WI38 (cell line): Measurements from ENCODE around the gene STX16.

Experiments
- H3K4me3 ChIP-seq: 2 replicates; pipeline ENCODE4 v1.5.1; 2011; ENCODE audit warnings: low read depth, mild to moderate bottlenecking, control low read depth, low read length
- TF ChIP-seq, protein P1 (sequence below): IDR thresholded peaks from 2 replicates; pipeline ENCODE4 v1.5.1; 2012; ENCODE audit warnings: low read depth, mild to moderate bottlenecking, control low read depth, low read length

Gene STX16

DNA sequence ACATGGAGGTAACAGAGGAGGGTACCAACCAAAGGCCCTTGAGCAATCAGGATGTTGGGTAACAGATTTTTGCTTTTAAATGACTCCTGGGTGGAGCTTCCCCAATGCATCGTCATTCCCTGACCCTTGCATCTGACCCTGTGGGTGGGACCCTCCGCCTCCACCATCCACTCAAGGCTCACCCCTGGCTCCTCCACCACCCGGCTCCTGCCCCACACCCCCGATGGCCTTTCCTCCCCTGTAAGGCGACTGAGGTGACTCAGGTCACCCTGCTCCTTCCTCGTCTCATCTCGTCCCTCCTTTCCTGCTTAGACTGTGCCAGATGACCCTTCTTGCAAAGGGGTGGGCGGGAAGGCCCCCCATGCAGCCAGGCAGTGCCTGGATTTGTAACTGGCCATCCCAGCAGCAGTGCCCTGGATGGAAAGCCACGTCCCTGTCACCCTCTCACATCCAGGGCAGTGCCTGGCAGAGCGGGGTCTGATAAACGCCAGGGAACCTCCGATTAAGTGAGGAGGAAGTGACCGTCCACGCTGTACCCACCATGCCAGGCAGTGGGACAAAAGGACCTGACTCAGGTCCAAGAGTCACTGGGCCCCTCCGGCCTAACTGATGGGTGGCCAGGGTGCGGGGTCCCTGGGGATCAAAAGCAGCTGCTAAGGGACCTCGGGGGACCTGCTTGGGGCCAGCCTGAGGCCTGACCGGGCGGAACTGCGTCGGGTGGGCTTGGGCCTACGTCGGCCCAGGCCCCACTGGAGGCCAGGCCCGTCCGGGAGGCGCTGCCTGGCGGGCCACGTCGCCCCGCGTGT is 40.9 kb downstream of the STX16 start:
- no peak overlapping the region for H3K4me3 ChIP-seq
- TF ChIP-seq, protein P1, sequence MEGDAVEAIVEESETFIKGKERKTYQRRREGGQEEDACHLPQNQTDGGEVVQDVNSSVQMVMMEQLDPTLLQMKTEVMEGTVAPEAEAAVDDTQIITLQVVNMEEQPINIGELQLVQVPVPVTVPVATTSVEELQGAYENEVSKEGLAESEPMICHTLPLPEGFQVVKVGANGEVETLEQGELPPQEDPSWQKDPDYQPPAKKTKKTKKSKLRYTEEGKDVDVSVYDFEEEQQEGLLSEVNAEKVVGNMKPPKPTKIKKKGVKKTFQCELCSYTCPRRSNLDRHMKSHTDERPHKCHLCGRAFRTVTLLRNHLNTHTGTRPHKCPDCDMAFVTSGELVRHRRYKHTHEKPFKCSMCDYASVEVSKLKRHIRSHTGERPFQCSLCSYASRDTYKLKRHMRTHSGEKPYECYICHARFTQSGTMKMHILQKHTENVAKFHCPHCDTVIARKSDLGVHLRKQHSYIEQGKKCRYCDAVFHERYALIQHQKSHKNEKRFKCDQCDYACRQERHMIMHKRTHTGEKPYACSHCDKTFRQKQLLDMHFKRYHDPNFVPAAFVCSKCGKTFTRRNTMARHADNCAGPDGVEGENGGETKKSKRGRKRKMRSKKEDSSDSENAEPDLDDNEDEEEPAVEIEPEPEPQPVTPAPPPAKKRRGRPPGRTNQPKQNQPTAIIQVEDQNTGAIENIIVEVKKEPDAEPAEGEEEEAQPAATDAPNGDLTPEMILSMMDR = no peak; the same call in 1 of the 2 replicates

DNA sequence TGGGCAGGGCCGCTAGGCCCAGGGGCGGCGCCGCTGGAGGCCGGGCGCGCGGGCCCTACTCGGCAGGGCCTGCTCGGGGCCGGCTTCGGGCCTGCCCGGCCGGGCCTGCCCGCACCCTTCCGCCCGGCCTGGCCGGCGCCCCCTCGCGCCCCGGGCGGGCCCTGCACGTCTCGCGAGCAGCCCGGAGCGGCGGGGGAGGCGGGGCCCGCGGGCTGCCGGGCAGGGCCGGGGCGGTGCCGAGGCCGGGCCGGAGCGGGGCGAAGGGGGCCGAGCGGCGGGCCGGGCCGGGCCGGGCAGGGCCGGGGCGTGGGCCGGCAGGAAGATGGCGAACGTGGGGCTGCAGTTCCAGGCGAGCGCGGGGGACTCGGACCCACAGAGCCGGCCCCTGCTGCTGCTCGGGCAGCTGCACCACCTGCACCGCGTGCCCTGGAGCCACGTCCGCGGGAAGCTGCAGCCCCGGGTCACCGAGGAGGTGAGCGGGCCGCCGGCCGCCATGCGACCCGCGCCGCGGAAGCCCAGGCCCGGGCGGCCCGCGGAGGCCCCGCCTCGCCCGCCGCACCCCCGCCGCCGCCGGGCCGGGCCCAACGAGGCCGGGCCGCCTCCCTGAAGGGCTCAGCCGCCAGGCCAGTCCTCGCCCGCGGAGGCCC is 41.6 kb downstream of the STX16 start, which contains the start of gene NPEPL1:
TSS of gene NPEPL1 (plus strand) at position 222 of the 647 bp plus-strand sequence. CDS start at position 323, 101 bp downstream.
- H3K4me3 ChIP-seq = peak within 1 kb of the TSS; percentile 40
- TF ChIP-seq, protein P1 = no peak

DNA sequence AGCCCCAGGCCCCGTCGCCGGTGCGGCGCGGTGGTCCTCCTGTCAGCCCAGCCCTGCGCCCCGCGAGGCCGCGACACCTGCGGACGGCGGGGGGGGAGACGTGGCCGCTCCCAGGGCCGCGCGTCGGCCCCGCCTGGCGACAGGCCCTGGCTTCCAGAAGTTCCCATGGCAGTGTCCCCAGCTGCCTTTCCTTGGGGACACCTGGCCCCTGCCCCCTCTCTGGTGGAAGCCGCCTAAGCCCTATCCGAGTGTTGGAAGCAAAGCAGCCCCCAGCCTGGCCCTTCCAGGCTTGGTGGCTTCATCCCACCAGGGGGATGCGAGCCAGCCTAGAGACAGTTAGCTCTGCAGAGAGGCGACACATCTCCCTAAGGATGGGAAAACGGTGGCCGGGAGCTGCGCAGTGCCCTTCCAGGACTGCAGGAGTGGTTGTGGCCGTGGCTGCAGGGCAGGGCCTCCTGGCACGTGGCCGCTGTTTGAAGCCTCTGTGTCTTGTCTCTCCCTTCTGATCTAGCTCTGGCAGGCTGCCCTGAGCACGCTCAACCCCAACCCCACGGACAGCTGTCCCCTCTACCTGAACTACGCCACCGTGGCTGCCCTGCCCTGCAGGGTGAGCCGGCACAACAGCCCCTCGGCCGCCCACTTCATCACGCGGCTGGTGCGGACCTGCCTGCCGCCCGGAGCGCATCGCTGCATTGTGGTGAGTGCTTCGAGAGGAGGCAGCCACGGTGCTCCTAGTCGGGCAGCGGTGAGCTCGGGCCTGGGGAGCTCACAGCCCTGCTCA is 42.3 kb downstream of the STX16 start:
- peak overlapping the region; percentile 40 for H3K4me3 ChIP-seq
- TF ChIP-seq, protein P1 = no peak

GRCh38 chr20:58694241-58695083 is 43.4 kb downstream of the STX16 start:
- H3K4me3 ChIP-seq = no peak overlapping the region
- TF ChIP-seq, protein P1 = no peak

- TF ChIP-seq, protein P1 = no peak
- no peak overlapping the region for H3K4me3 ChIP-seq
Observed at GRCh38 chr20:58695084-58695722, 44.1 kb downstream of the STX16 start.

DNA sequence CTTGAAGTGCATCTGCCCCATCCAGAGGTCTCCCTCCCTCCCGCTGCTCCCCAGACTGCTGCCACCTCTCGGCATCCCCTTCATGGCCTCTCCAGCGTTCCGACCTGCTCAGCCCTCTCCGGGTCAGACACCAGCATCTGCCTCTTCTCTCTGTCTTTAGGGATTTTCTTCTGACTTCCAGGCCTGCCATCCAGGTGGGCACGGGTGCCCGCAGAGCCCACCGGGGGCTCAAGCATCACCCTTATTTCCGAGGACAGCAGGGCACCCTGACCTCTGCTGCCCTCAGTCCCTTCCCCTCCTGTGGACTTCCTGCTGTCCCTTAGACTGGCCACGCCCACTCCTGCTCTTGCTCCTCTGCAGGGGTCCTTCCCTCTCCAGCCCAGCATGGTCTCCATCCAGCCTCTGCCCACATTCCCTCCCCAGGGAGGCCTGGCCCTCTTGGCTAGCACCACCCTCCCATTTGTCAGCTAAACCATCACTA is 44.9 kb downstream of the STX16 start:
- TF ChIP-seq, protein P1 = no peak
- no peak overlapping the region for H3K4me3 ChIP-seq
